GM12878 (cell line): ENCODE results near the gene CARD19. TPM values are rescaled to one million over a fixed set of nuclear protein-coding genes. Genes with fewer than 3 reads are reported as not detected.
A peak's percentile ranks its signal among the peaks of the same experiment; 100 is the strongest.

Source experiments
- ATAC-seq: fragments of 200-7000 bp; cut with Tn5 transposase; 3 replicates; pipeline ENCODE4 v1.9.1; 2020; ENCODE audit warnings: mild to moderate bottlenecking, moderate library complexity
- BruUV-seq: library from RNA; stranded (reverse); fragments of 400-500 nt; replicated peaks from 2 replicates; lab custom pipeline; 2021; lab: Mats Ljungman, UMichigan
- CTCF ChIA-PET: fragments of 300-600 bp; sonication (Branson Sonifier 250); formaldehyde crosslinking; extraction: SDS; loops from one replicate; lab custom pipeline; 2021; ENCODE audit warnings: inconsistent platforms; lab: Yijun Ruan, JAX
- POLR2A ChIA-PET: fragments of 350-600 bp; formaldehyde crosslinking; extraction: SDS; loops from one replicate; lab custom pipeline; 2021; ENCODE audit warnings: inconsistent platforms; lab: Charles Lee
- RAD21 ChIA-PET: fragments of 300-600 bp; sonication (Branson Sonifier 250); formaldehyde crosslinking; loops from one replicate; lab custom pipeline; 2023; ENCODE audit warnings: antibody characterized with exemption; ENCODE audit not compliant: unreplicated experiment; lab: Charles Lee
- SMC1A ChIA-PET: fragments of 300-600 bp; sonication (Branson Sonifier 250); formaldehyde crosslinking; loops from one replicate; lab custom pipeline; 2023; ENCODE audit not compliant: unreplicated experiment, uncharacterized antibody; lab: Charles Lee
- DNase-seq: peaks from one replicate; pipeline ENCODE4 v3.0.0-alpha.2; 2011; ENCODE audit warnings: low read depth, low spot score
- FAIRE-seq: peaks from 3 replicates; lab custom pipeline; 2011; peaks lifted over from hg19 to GRCh38; lab: Jason Lieb, UNC
- H2AFZ ChIP-seq: 2 replicates; pipeline ENCODE4 v1.6.0; 2011; ENCODE audit warnings: low read depth, low read length, control low read depth; ENCODE audit not compliant: control insufficient read depth
- H3K27ac ChIP-seq: 2 replicates; pipeline ENCODE4 v1.5.1; 2011; ENCODE audit warnings: control low read depth; ENCODE audit not compliant: control insufficient read depth, insufficient read depth
- H3K27me3 ChIP-seq, 2 experiments: replicated peaks in 1 of 2; 2 replicates each; pipeline versions ENCODE4 v1.6.0 to v1.6.1; 2011; ENCODE audit warnings: low read length in 1 of 2; ENCODE audit not compliant: control insufficient read depth in 2 of 2, insufficient read depth in 2 of 2
- H3K36me3 ChIP-seq, 2 experiments: 2 replicates each; pipeline ENCODE4 v1.5.1; 2011; ENCODE audit warnings: low read length in 1 of 2; ENCODE audit not compliant: control insufficient read depth in 2 of 2, insufficient read depth in 2 of 2
- H3K4me1 ChIP-seq: 2 replicates; pipeline ENCODE4 v1.6.1; 2011; ENCODE audit warnings: mild to moderate bottlenecking, low read length, moderate library complexity, mixed read lengths; ENCODE audit not compliant: control insufficient read depth, insufficient read depth
- H3K4me2 ChIP-seq: 2 replicates; pipeline ENCODE4 v1.6.0; 2011; ENCODE audit warnings: control low read depth; ENCODE audit not compliant: control insufficient read depth, insufficient read depth
- H3K4me3 ChIP-seq: fragments of 200-600 bp; sonication (generic); 2 replicates; pipeline ENCODE4 v1.5.1; 2016
- H3K79me2 ChIP-seq: 2 replicates; pipeline ENCODE4 v1.6.0; 2011; ENCODE audit warnings: low read length; ENCODE audit not compliant: control insufficient read depth, insufficient read depth
- H3K9ac ChIP-seq: 2 replicates; pipeline ENCODE4 v1.8.0; 2011; ENCODE audit warnings: low read length, control low read depth, mixed read lengths; ENCODE audit not compliant: control insufficient read depth, insufficient read depth
- H3K9me3 ChIP-seq: replicated peaks from 3 replicates; pipeline ENCODE4 v1.5.1; 2011; ENCODE audit warnings: mild to moderate bottlenecking, low read length; ENCODE audit not compliant: control insufficient read depth, insufficient read depth
- H4K20me1 ChIP-seq: 2 replicates; pipeline ENCODE4 v1.6.0; 2011; ENCODE audit not compliant: control insufficient read depth, insufficient read depth
- BACH1 ChIP-seq: fragments of 450-650 bp; IDR thresholded peaks from 2 replicates; pipeline ENCODE4 v1.6.1; 2017; ENCODE audit warnings: mild to moderate bottlenecking, borderline replicate concordance
- BCL11A ChIP-seq: IDR thresholded peaks from 2 replicates; pipeline ENCODE4 v1.6.1; 2011; ENCODE audit warnings: low read depth, low read length
- CBFB ChIP-seq: IDR thresholded peaks from 2 replicates; pipeline ENCODE4 v1.6.1; 2016; ENCODE audit warnings: antibody characterized with exemption, low read depth
- CEBPB ChIP-seq, 2 experiments: fragments of 150-350 bp in 1 of 2; IDR thresholded peaks; 2 replicates each; pipeline ENCODE4 v1.6.1; 2012 to 2014; ENCODE audit warnings: low read depth in 2 of 2, low read length in 2 of 2, borderline replicate concordance in 1 of 2, inconsistent platforms in 1 of 2
- E2F8 ChIP-seq: fragments of 450-650 bp; IDR thresholded peaks from 2 replicates; pipeline ENCODE4 v1.6.1; 2018; ENCODE audit warnings: mild to moderate bottlenecking, low read depth, moderate library complexity; ENCODE audit not compliant: partially characterized antibody
- HCFC1 ChIP-seq: fragments of 150-350 bp; IDR thresholded peaks from 2 replicates; pipeline ENCODE4 v1.6.1; 2014; ENCODE audit warnings: low read length
- HDAC6 ChIP-seq: fragments of 200-600 bp; sonication (generic); IDR thresholded peaks from one replicate; pipeline ENCODE4 v1.8.0; 2017; ENCODE audit warnings: antibody characterized with exemption; ENCODE audit not compliant: unreplicated experiment
- JUNB ChIP-seq: IDR thresholded peaks from 2 replicates; pipeline ENCODE4 v1.6.1; 2016; ENCODE audit warnings: antibody characterized with exemption, mild to moderate bottlenecking
- KDM1A ChIP-seq: fragments of 200-600 bp; sonication (generic); IDR thresholded peaks from 2 replicates; pipeline ENCODE4 v1.6.1; 2016; ENCODE audit warnings: borderline replicate concordance
- NFXL1 ChIP-seq: fragments of 450-650 bp; IDR thresholded peaks from 2 replicates; pipeline ENCODE4 v1.6.1; 2017; ENCODE audit warnings: antibody characterized with exemption, mild to moderate bottlenecking, borderline replicate concordance
- NFYB ChIP-seq: IDR thresholded peaks from 2 replicates; pipeline ENCODE4 v1.6.1; 2011; ENCODE audit warnings: low read depth, mild to moderate bottlenecking, low read length, improper control_type of control experiment, moderate library complexity; ENCODE audit not compliant: insufficient read depth
- NR2C2 ChIP-seq: IDR thresholded peaks from 2 replicates; pipeline ENCODE4 v1.6.1; 2011; ENCODE audit warnings: borderline replicate concordance, low read depth; ENCODE audit not compliant: control insufficient read depth, insufficient read length
- NRF1 ChIP-seq: conservative IDR thresholded peaks from 2 replicates; pipeline ENCODE4 v1.6.1; 2011; ENCODE audit warnings: mild to moderate bottlenecking, low read depth, low read length, improper control_type of control experiment
- PAX5 ChIP-seq: IDR thresholded peaks from 2 replicates; pipeline ENCODE4 v1.6.1; 2011; ENCODE audit warnings: low read depth, low read length, borderline replicate concordance
- RBBP5 ChIP-seq: fragments of 200-600 bp; sonication (generic); conservative IDR thresholded peaks from 2 replicates; pipeline ENCODE4 v1.6.1; 2016
- RELB ChIP-seq: fragments of 450-650 bp; IDR thresholded peaks from 2 replicates; pipeline ENCODE4 v1.6.1; 2017; ENCODE audit warnings: low read depth, mild to moderate bottlenecking, moderate library complexity
- SRF ChIP-seq, 2 experiments: IDR thresholded peaks; 2 replicates each; pipeline ENCODE4 v1.6.1; 2011; ENCODE audit warnings: low read depth in 2 of 2, low read length in 2 of 2, mild to moderate bottlenecking in 1 of 2, moderate library complexity in 1 of 2
- STAT3 ChIP-seq: IDR thresholded peaks from 2 replicates; pipeline ENCODE4 v1.6.1; 2011; ENCODE audit warnings: low read depth, low read length, improper control_type of control experiment
- YY1 ChIP-seq: IDR thresholded peaks from 2 replicates; pipeline ENCODE4 v1.6.1; 2011; ENCODE audit warnings: low read depth, mild to moderate bottlenecking, low read length
- ZNF622 ChIP-seq: fragments of 450-650 bp; IDR thresholded peaks from 2 replicates; pipeline ENCODE4 v1.6.1; 2017; ENCODE audit warnings: mild to moderate bottlenecking, inconsistent platforms
- WGBS: methylation state at CpG from one replicate; pipeline ENCODE4 v1.1.6; 2016; ENCODE audit warnings: low lambda C conversion rate; ENCODE audit not compliant: insufficient replicate concordance, insufficient coverage; ENCODE audit errors: missing lambda C conversion rate; 5-methylcytosine and 5-hydroxymethylcytosine counted together
- in situ Hi-C: fragments of 300-500 bp; cut with MboI; formaldehyde crosslinking; loops from 9 replicates; pipeline ENCODE4 v1.14.3; 2018; ENCODE audit warnings: mixed read lengths
- intact Hi-C: fragments of 100-400 bp; cut with micrococcal nuclease; formaldehyde crosslinking; loops from one replicate; pipeline ENCODE4 v1.14.2; 2022; ENCODE audit not compliant: unreplicated experiment
- polyA plus RNA-seq, 11 experiments: library from polyadenylated mRNA; depleted of rRNA in 4 of 11; unstranded in 6 of 11; stranded (reverse) in 5 of 11; fragments of >200 nt; fragmentation: Nextera tagmentation in 4 of 11; fragmentation: Illumina TruSeq in 1 of 11; extraction: Ambion mirVana in 4 of 11; extraction: Trizol in 1 of 11; gene quantifications; 1 replicate in 1 of 11; 2 replicates in 10 of 11; pipeline versions ENCODE4 v1.2.1 to v1.2.3, GENCODE V29; 2011 to 2016; ENCODE audit warnings: inconsistent platforms in 2 of 11, missing spikeins in 2 of 11, low read depth in 1 of 11
- total RNA-seq, 4 experiments: library from RNA; depleted of rRNA in 3 of 4; stranded (reverse); fragments of >200 nt in 3 of 4; fragmentation: Illumina TruSeq in 1 of 4; extraction: Trizol in 1 of 4; gene quantifications; 2 replicates each; pipeline versions ENCODE4 v1.2.1 to v1.2.3, GENCODE V29; 2013 to 2021

CARD19 gene
- total and polyA plus RNA-seq, 10 of the 15 experiments (the other 5 are each of a cell fraction or from before 2014, with no cell fraction given) = 0.61 to 41.6 (median 19.9) TPM

- peak; percentile 62; the same call in 1 of the 2 replicates for TF ChIP-seq YY1
- TF ChIP-seq HCFC1 = no peak
- no peak for TF ChIP-seq ZNF622
- peak; percentile 59 for TF ChIP-seq JUNB
These were observed 35.2 kb upstream of the CARD19 start (continued) for GRCh38 chr9:93060746-93061259.

GRCh38 chr9:93061260-93061751 is 34.7 kb upstream of the CARD19 start:
- 74% methylated on average over 4 of the region's 4 CpGs for WGBS
- peaks cover 0 to 4% of the 10 kb centered on the region in 2 experiments; a peak in 3 of 4 replicates for H3K36me3 ChIP-seq
- H3K27ac ChIP-seq = peak overlapping the region; percentile 88
- ChIA-PET POLR2A (interaction anchor here (0.9 to 4.2 kb wide), 5 partner anchors 10 to 72 kb away, joined by 3 to 36 read pairs (median 5); partner anchors contain the start of genes CARD19 and NINJ1), SMC1A (interaction anchor here (1.1 to 3.2 kb wide), 10 partner anchors 10 to 98 kb away, joined by 3 to 15 read pairs (median 7); no protein-coding TSS in a partner anchor), CTCF (interaction anchor here (0.9 to 4.3 kb wide), 7 partner anchors 33 to 505 kb away, joined by 3 to 31 read pairs (median 4); partner anchors contain the start of gene CARD19), RAD21 (interaction anchor here (1.2 to 4.6 kb wide), 7 partner anchors 31 to 104 kb away, joined by 3 to 22 read pairs (median 7); no protein-coding TSS in a partner anchor)
- no peaks in the 10 kb centered on the region for H4K20me1 ChIP-seq
- in situ Hi-C loops (no loop called here), intact Hi-C loops (no loop called here)
- peak overlapping the region; percentile 81 for H3K4me3 ChIP-seq
- H2AFZ ChIP-seq = no peak overlapping the region; the same call in 1 of the 2 replicates
- H3K79me2 ChIP-seq = peaks cover 55% of the 10 kb centered on the region
- peaks cover 63% of the 10 kb centered on the region for H3K4me1 ChIP-seq
- ATAC-seq (no peak), FAIRE-seq (no peak), DNase-seq (no peak)
- H3K9me3 ChIP-seq = no peaks in the 10 kb centered on the region
- BruUV-seq = no TSS peak
- H3K9ac ChIP-seq = peak overlapping the region; percentile 93
- H3K4me2 ChIP-seq = peak overlapping the region; percentile 93
- no peaks in the 10 kb centered on the region for H3K27me3 ChIP-seq
- TF ChIP-seq CEBPB (IDR thresholded peaks at IDR 0.05; ENCODE audit: borderline replicate concordance in 1 of 2, low read depth in 2 of 2, low read length in 2 of 2) (no peak), E2F8 (no peak), NFYB (no peak), KDM1A (peak; percentile 20; the same call in 1 of the 2 replicates), RBBP5 (no peak), PAX5 (0 out of 2 replicates have a peak, but pooled peaks have one; percentile 14), STAT3 (no peak), SRF (IDR thresholded peaks at IDR 0.05; ENCODE audit: low read depth in 2 of 2, low read length in 2 of 2) (no peak), NFXL1 (peak; percentile 88; the same call in 1 of the 2 replicates), BCL11A (no peak), BACH1 (no peak), RELB (no peak), CBFB (no peak), HDAC6 (no peak), NRF1 (no peak), NR2C2 (no peak)
